BE2C (cell line): ENCODE results near the gene BMP6.

Experiments used
- DNase-seq: peaks from one replicate; pipeline ENCODE4 v3.0.0-alpha.2; 2020
- H3K27me3 ChIP-seq: fragments of 250-450 bp; sonication (Bioruptor Pico); 2 replicates; pipeline ENCODE4 v1.5.1; 2020; ENCODE audit warnings: mild to moderate bottlenecking
- H3K36me3 ChIP-seq: fragments of 250-450 bp; sonication (Bioruptor Pico); 2 replicates; pipeline ENCODE4 v1.5.1; 2020; ENCODE audit warnings: mild to moderate bottlenecking
- H3K4me1 ChIP-seq: fragments of 250-450 bp; sonication (Bioruptor Pico); 2 replicates; pipeline ENCODE4 v1.5.1; 2020
- H3K4me3 ChIP-seq: 2 replicates; pipeline ENCODE4 v1.5.1; 2011; ENCODE audit warnings: low read depth, low read length
- H3K9me3 ChIP-seq: fragments of 250-450 bp; sonication (Bioruptor Pico); 2 replicates; pipeline ENCODE4 v1.5.1; 2020
- CTCF ChIP-seq: IDR thresholded peaks from 2 replicates; pipeline ENCODE4 v1.5.1; 2012; ENCODE audit warnings: mild to moderate bottlenecking, low read depth, low read length

BMP6 gene

GRCh38 chr6:7802662-7803061, 76.8 kb downstream of the BMP6 start:
- TF ChIP-seq CTCF: no peak
- no peak overlapping the region for H3K4me3 ChIP-seq
- no peak for DNase-seq
- H3K36me3 ChIP-seq: no peaks in the 10 kb centered on the region
- H3K9me3 ChIP-seq: no peaks in the 10 kb centered on the region
- peaks cover 29% of the 10 kb centered on the region for H3K27me3 ChIP-seq
- no peaks in the 10 kb centered on the region for H3K4me1 ChIP-seq

- no peaks in the 10 kb centered on the region for H3K36me3 ChIP-seq
- no peak overlapping the region for H3K4me3 ChIP-seq
- H3K4me1 ChIP-seq: no peaks in the 10 kb centered on the region
- no peak for TF ChIP-seq CTCF
- H3K27me3 ChIP-seq: peaks cover 31% of the 10 kb centered on the region
- no peak for DNase-seq
- H3K9me3 ChIP-seq: no peaks in the 10 kb centered on the region
These were observed 77.3 kb downstream of the BMP6 start for GRCh38 chr6:7803214-7803613.

DNA sequence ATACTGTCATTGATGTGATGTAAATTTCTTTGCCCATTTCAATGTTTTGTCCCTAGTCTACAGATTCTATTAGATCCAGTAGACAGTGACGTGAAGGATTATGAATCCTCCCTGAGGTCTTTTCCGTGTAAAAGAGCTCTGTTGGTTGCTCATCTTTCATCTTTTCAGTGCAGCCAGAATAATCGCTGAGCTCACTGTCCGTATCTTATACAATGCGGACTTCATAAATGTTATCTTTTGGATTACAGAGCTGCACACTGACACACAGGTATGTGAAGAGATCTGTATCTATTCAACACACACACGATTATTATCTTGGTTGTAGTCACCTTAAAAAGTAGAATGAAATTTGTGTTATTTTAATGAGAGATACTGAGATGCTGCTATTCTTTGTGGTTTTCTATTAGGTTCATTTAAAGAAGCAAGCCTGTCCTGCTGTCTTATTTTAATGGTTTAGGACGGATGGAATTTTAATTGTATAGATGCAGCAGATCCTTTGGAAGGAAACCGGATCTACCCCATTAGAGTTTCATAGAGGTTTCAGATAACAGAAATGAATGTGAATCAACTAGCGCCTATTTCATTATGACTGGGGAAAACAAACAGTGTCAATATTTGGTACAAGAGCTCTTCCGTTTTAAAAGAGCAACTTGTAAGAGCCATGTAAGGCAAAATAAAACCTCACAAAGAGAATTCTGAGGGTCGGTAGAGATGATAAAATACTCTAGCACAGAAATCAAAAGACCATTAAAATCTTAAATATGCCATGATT, 79.4 kb downstream of the BMP6 start:
- H3K36me3 ChIP-seq: no peaks in the 10 kb centered on the region
- no peak for TF ChIP-seq CTCF
- H3K9me3 ChIP-seq: no peaks in the 10 kb centered on the region
- no peak overlapping the region for H3K4me3 ChIP-seq
- H3K4me1 ChIP-seq: no peaks in the 10 kb centered on the region
- no peak for DNase-seq
- peaks cover 38% of the 10 kb centered on the region for H3K27me3 ChIP-seq

DNA sequence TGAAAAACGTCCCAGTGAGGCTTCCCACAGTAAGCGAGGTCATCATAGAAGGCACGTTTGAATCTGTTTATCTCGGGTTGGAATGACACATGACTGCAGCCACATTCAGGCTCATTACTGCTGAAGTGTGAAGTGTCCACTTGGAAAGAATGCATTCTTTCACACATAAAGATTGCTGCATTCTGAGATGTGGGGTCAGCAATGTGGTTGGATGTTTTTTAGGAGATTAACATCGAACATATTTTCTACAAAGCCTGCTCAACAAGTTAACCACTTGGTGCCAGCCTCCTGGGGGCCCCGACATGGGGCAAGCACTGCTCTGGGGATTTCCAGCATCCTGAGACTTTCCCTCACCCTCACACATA, 79.9 kb downstream of the BMP6 start:
- Histone ChIP-seq H3K36me3 (no peaks in the 10 kb centered on the region), H3K9me3 (no peaks in the 10 kb centered on the region), H3K4me3 (no peak overlapping the region), H3K27me3 (peaks cover 39% of the 10 kb centered on the region), H3K4me1 (no peaks in the 10 kb centered on the region)
- DNase-seq: no peak
- no peak for TF ChIP-seq CTCF

- no peak for TF ChIP-seq CTCF
- Histone ChIP-seq H3K4me1 (no peaks in the 10 kb centered on the region), H3K27me3 (peaks cover 46% of the 10 kb centered on the region), H3K36me3 (no peaks in the 10 kb centered on the region), H3K4me3 (no peak overlapping the region), H3K9me3 (no peaks in the 10 kb centered on the region)
- no peak for DNase-seq
These were observed 80.8 kb downstream of the BMP6 start for GRCh38 chr6:7806711-7807110.

DNA sequence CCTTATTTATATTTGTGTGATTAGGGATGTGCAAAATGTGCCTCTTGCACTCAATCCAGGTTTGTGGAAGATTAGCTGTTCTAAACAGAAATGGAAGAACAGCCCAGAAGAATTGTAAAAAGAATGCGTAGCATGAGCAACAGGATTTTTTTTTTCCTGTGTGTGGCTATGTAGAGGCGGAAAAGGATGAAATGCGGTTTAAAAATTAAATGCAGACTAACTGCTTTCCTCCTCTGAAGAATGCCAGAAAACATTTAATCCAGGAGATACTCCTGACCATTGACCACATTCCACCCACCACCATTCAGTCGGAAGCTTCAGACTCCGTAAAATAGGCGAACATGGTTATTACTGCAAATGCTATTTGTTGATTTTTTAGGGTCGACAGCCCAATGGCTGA, 83.4 kb downstream of the BMP6 start:
- no peaks in the 10 kb centered on the region for H3K9me3 ChIP-seq
- H3K4me1 ChIP-seq: no peaks in the 10 kb centered on the region
- peaks cover 45% of the 10 kb centered on the region for H3K27me3 ChIP-seq
- H3K4me3 ChIP-seq: no peak overlapping the region
- no peak for TF ChIP-seq CTCF
- DNase-seq: no peak
- no peaks in the 10 kb centered on the region for H3K36me3 ChIP-seq
